ENCODE measurements around the gene USP53. TPM values are rescaled to one million over a fixed set of nuclear protein-coding genes. Genes with fewer than 3 reads are reported as not detected.

Gene USP53
- total and polyA plus RNA-seq, 2 experiments from 2014 or later = 17.1 to 27.7 TPM

GRCh38 chr4:119310826-119311225 lies 98.3 kb downstream of the USP53 start:
- H3K9me3 Mint-ChIP-seq = no peaks in the 10 kb centered on the region
- no peak overlapping the region for H3K4me3 Mint-ChIP-seq
- no peak for ATAC-seq
- Histone ChIP-seq H3K4me1 (ENCODE audit: insufficient read depth) (0 out of 2 replicates have a peak, but pooled peaks cover 5% of the 10 kb centered on the region), H3K36me3 (ENCODE audit: insufficient read depth) (no peaks in the 10 kb centered on the region), H4K20me1 (replicated peaks; ENCODE audit: insufficient read depth) (no peaks in the 10 kb centered on the region), H3K27me3 (ENCODE audit: insufficient read depth) (no peaks in the 10 kb centered on the region), H2AFZ (no peak overlapping the region), H3F3A (replicated peaks; ENCODE audit: low read depth) (no peaks in the 10 kb centered on the region), H3K4me2 (no peak overlapping the region), H3K4me3 (no peak overlapping the region), H3K9me2 (ENCODE audit: insufficient read depth) (no peaks in the 10 kb centered on the region), H3K27ac (ENCODE audit: low read depth) (no peak overlapping the region), H3K79me2 (replicated peaks; ENCODE audit: insufficient read depth) (no peaks in the 10 kb centered on the region)
- no peak for DNase-seq (ENCODE audit: low spot score)
- no peaks in the 10 kb centered on the region for H3K36me3 Mint-ChIP-seq (ENCODE audit: low read depth)
- no peaks in the 10 kb centered on the region for H3K27me3 Mint-ChIP-seq (ENCODE audit: insufficient read depth, low read depth, poor library complexity)
- H3K4me1 Mint-ChIP-seq = peaks cover 10% of the 10 kb centered on the region
- TF ChIP-seq ZNF331 (CRISPR knock-in tag; IDR thresholded peaks at IDR 0.05; ENCODE audit: low read depth) (no peak), NANOG (IDR thresholded peaks at IDR 0.05; ENCODE audit: borderline replicate concordance) (no peak), EZH2phosphoT487 (IDR thresholded peaks at IDR 0.05; ENCODE audit: unreplicated experiment) (no peak)
- H3K27ac Mint-ChIP-seq = no peak overlapping the region

GRCh38 chr4:119313237-119313636 lies 100.7 kb downstream of the USP53 start:
- Mint-ChIP-seq H3K4me3 (no peak overlapping the region), H3K4me1 (peaks cover 10% of the 10 kb centered on the region), H3K36me3 (ENCODE audit: low read depth) (no peaks in the 10 kb centered on the region), H3K27me3 (ENCODE audit: insufficient read depth, low read depth, poor library complexity) (no peaks in the 10 kb centered on the region), H3K27ac (no peak overlapping the region), H3K9me3 (no peaks in the 10 kb centered on the region)
- no peak overlapping the region for H3K27ac ChIP-seq (ENCODE audit: low read depth)
- H3K9me2 ChIP-seq (ENCODE audit: insufficient read depth) = no peaks in the 10 kb centered on the region
- no peak overlapping the region for H2AFZ ChIP-seq
- H3K4me3 ChIP-seq = no peak overlapping the region
- H3K27me3 ChIP-seq (ENCODE audit: insufficient read depth) = no peaks in the 10 kb centered on the region
- no peak for ATAC-seq
- H3K79me2 ChIP-seq (replicated peaks; ENCODE audit: insufficient read depth) = no peaks in the 10 kb centered on the region
- 0 out of 2 replicates have a peak, but pooled peaks cover 5% of the 10 kb centered on the region for H3K4me1 ChIP-seq (ENCODE audit: insufficient read depth)
- no peak for DNase-seq (ENCODE audit: low spot score)
- no peak overlapping the region for H3K4me2 ChIP-seq
- no peaks in the 10 kb centered on the region for H4K20me1 ChIP-seq (replicated peaks; ENCODE audit: insufficient read depth)
- no peaks in the 10 kb centered on the region for H3F3A ChIP-seq (replicated peaks; ENCODE audit: low read depth)
- no peaks in the 10 kb centered on the region for H3K36me3 ChIP-seq (ENCODE audit: insufficient read depth)
- TF ChIP-seq POLR2AphosphoS5 (IDR thresholded peaks at IDR 0.05; ENCODE audit: low read depth) (no peak), STAT1 (IDR thresholded peaks at IDR 0.05; ENCODE audit: unreplicated experiment) (no peak), CTCF (conservative IDR thresholded peaks at IDR 0.05; ENCODE audit: low read depth in 2 of 2) (no peak), ETS1 (IDR thresholded peaks at IDR 0.05) (no peak), EZH2 (IDR thresholded peaks at IDR 0.05; ENCODE audit: low read depth, unreplicated experiment) (no peak), ZNF331 (CRISPR knock-in tag; IDR thresholded peaks at IDR 0.05; ENCODE audit: low read depth) (no peak), JUNB (IDR thresholded peaks at IDR 0.05; ENCODE audit: unreplicated experiment) (no peak), ZNF114 (CRISPR knock-in tag; IDR thresholded peaks at IDR 0.05) (no peak), REST (IDR thresholded peaks at IDR 0.05; ENCODE audit: unreplicated experiment) (no peak), NANOG (IDR thresholded peaks at IDR 0.05; ENCODE audit: borderline replicate concordance) (no peak), EZH2phosphoT487 (IDR thresholded peaks at IDR 0.05; ENCODE audit: unreplicated experiment) (no peak), CREB1 (CRISPR knock-in tag; IDR thresholded peaks at IDR 0.05; ENCODE audit: low read depth) (no peak)

Measured in GM23338 (cell line).